HepG2 (cell line): ENCODE data around the gene PLBD2. TPM values are rescaled to one million over a fixed set of nuclear protein-coding genes. Genes with fewer than 3 reads are reported as not detected.

ENCODE experiments used
- ELF3 ChIP-seq: IDR thresholded peaks from 2 replicates; pipeline ENCODE4 v1.6.1; 2016; ENCODE audit warnings: missing genetic modification reagents, missing compliant biosample characterization
- ESRRA ChIP-seq: sonication (generic); formaldehyde crosslinking; IDR thresholded peaks from 2 replicates; pipeline ENCODE4 v1.5.1; 2020; ENCODE audit warnings: mild to moderate bottlenecking, low read depth, missing genetic modification reagents
- ETV5 ChIP-seq: IDR thresholded peaks from 2 replicates; pipeline ENCODE4 v1.6.1; 2018; ENCODE audit warnings: missing biosample characterization, missing genetic modification reagents, inconsistent platforms, borderline replicate concordance
- FOXK2 ChIP-seq: fragments of 450-650 bp; IDR thresholded peaks from 2 replicates; pipeline ENCODE4 v1.6.1; 2016
- FOXP1 ChIP-seq, 2 experiments: fragments of 450-650 bp in 1 of 2; IDR thresholded peaks; 2 replicates each; pipeline ENCODE4 v1.6.1; 2017 to 2018; ENCODE audit warnings: antibody characterized with exemption in 1 of 2
- ISL2 ChIP-seq: sonication (generic); formaldehyde crosslinking; IDR thresholded peaks from 2 replicates; pipeline ENCODE4 v1.5.0; 2020; ENCODE audit warnings: missing genetic modification reagents
- POGZ ChIP-seq: sonication (generic); formaldehyde crosslinking; IDR thresholded peaks from 2 replicates; pipeline ENCODE4 v1.4.0; 2020; ENCODE audit warnings: mild to moderate bottlenecking, missing genetic modification reagents
- PRDM15 ChIP-seq: sonication (generic); formaldehyde crosslinking; IDR thresholded peaks from 2 replicates; pipeline ENCODE4 v1.4.0; 2020; ENCODE audit warnings: missing genetic modification reagents
- RBM39 ChIP-seq: fragments of 200-400 bp; formaldehyde crosslinking; IDR thresholded peaks from one replicate; pipeline ENCODE4 v1.6.1; 2018; ENCODE audit warnings: antibody characterized with exemption, mild to moderate bottlenecking, low read depth, low read length; ENCODE audit not compliant: poor library complexity, severe bottlenecking
- SP2 ChIP-seq: sonication (generic); formaldehyde crosslinking; IDR thresholded peaks from 2 replicates; pipeline ENCODE4 v1.5.1; 2020; ENCODE audit warnings: mild to moderate bottlenecking, missing genetic modification reagents
- TBP ChIP-seq: sonication (generic); formaldehyde crosslinking; IDR thresholded peaks from 2 replicates; pipeline ENCODE4 v1.5.0; 2020; ENCODE audit warnings: missing genetic modification reagents
- ZC3H4 ChIP-seq: sonication (generic); formaldehyde crosslinking; IDR thresholded peaks from 2 replicates; pipeline ENCODE4 v1.4.0; 2020; ENCODE audit warnings: missing genetic modification reagents, borderline replicate concordance
- ZNF343 ChIP-seq: sonication (generic); formaldehyde crosslinking; IDR thresholded peaks from 2 replicates; pipeline ENCODE4 v1.4.0; 2020; ENCODE audit warnings: mild to moderate bottlenecking, missing genetic modification reagents
- ZNF468 ChIP-seq: sonication (generic); formaldehyde crosslinking; IDR thresholded peaks from 2 replicates; pipeline ENCODE4 v1.8.0; 2022; ENCODE audit warnings: mild to moderate bottlenecking, moderate library complexity, missing genetic modification reagents
- ZNF780A ChIP-seq: sonication (generic); formaldehyde crosslinking; IDR thresholded peaks from 2 replicates; pipeline ENCODE4 v1.8.0; 2022; ENCODE audit warnings: mild to moderate bottlenecking, missing genetic modification reagents, moderate library complexity
- polyA plus RNA-seq, 8 experiments: library from polyadenylated mRNA; depleted of rRNA in 3 of 8; stranded (reverse) in 7 of 8; unstranded in 1 of 8; fragments of >200 nt; fragmentation: Illumina TruSeq in 4 of 8; extraction: Trizol in 4 of 8; gene quantifications; 2 replicates each; pipeline versions ENCODE4 v1.2.1 to v1.2.3, GENCODE V29; 2011 to 2016; ENCODE audit warnings: low read depth in 4 of 8, missing spikeins in 1 of 8, mixed read lengths in 1 of 8; ENCODE audit not compliant: insufficient read depth in 1 of 8
- total RNA-seq, 5 experiments: library from RNA; depleted of rRNA; stranded (reverse); fragments of >200 nt; fragmentation: Illumina TruSeq; extraction: Trizol; gene quantifications; 2 replicates each; pipeline ENCODE4 v1.2.3, GENCODE V29; 2016; ENCODE audit warnings: low read depth in 1 of 5
- TF ChIP-seq, protein P1 (sequence below): sonication (generic); formaldehyde crosslinking; IDR thresholded peaks from 2 replicates; pipeline ENCODE4 v1.5.1; 2020; ENCODE audit warnings: missing genetic modification reagents, mild to moderate bottlenecking, borderline replicate concordance
- TF ChIP-seq, protein P2 (sequence below): sonication (generic); formaldehyde crosslinking; IDR thresholded peaks from 2 replicates; pipeline ENCODE4 v1.4.0; 2020; ENCODE audit warnings: missing genetic modification reagents
- TF ChIP-seq, protein P3 (sequence below): sonication (generic); formaldehyde crosslinking; IDR thresholded peaks from 2 replicates; pipeline ENCODE4 v1.8.1; 2023; ENCODE audit warnings: mild to moderate bottlenecking, moderate library complexity, missing genetic modification reagents
- TF ChIP-seq, protein P4 (sequence below): sonication (generic); formaldehyde crosslinking; IDR thresholded peaks from 2 replicates; pipeline ENCODE4 v1.5.0; 2020; ENCODE audit warnings: missing genetic modification reagents

The PLBD2 gene
- total and polyA plus RNA-seq, 2 of the 13 experiments (the other 11 are each of a cell fraction or from before 2014, with no cell fraction given) = 6.7 to 8.5 TPM

- TF ChIP-seq, protein P1, sequence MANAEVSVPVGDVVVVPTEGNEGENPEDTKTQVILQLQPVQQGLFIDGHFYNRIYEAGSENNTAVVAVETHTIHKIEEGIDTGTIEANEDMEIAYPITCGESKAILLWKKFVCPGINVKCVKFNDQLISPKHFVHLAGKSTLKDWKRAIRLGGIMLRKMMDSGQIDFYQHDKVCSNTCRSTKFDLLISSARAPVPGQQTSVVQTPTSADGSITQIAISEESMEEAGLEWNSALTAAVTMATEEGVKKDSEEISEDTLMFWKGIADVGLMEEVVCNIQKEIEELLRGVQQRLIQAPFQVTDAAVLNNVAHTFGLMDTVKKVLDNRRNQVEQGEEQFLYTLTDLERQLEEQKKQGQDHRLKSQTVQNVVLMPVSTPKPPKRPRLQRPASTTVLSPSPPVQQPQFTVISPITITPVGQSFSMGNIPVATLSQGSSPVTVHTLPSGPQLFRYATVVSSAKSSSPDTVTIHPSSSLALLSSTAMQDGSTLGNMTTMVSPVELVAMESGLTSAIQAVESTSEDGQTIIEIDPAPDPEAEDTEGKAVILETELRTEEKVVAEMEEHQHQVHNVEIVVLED (CRISPR knock-in tag) = no peak
- TF ChIP-seq, protein P2, sequence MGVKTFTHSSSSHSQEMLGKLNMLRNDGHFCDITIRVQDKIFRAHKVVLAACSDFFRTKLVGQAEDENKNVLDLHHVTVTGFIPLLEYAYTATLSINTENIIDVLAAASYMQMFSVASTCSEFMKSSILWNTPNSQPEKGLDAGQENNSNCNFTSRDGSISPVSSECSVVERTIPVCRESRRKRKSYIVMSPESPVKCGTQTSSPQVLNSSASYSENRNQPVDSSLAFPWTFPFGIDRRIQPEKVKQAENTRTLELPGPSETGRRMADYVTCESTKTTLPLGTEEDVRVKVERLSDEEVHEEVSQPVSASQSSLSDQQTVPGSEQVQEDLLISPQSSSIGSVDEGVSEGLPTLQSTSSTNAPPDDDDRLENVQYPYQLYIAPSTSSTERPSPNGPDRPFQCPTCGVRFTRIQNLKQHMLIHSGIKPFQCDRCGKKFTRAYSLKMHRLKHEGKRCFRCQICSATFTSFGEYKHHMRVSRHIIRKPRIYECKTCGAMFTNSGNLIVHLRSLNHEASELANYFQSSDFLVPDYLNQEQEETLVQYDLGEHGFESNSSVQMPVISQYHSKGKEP (CRISPR knock-in tag) = no peak
- TF ChIP-seq ETV5 (CRISPR knock-in tag) = peak; percentile 29; the same call in 1 of the 2 replicates
- TF ChIP-seq, protein P3, sequence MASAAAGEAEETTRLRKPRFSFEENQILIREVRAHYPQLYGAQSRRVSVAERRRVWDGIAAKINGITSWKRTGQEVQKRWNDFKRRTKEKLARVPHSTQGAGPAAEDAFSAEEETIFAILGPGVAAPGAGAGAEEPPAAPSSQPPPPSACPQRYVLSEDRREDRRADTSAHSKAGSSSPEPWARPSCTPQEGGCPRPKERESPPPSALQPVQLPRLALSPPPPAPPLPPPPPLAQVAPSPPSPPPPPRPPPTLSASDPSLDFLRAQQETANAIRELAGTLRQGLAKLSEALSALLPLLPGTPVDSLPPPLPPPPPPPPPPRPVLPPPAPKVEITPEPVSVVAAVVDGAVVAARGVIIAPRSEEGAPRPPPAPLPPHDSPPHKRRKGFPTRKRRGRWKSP = no peak
- TF ChIP-seq ZC3H4 (CRISPR knock-in tag) = no peak
- TF ChIP-seq SP2 (CRISPR knock-in tag) = 0 out of 2 replicates have a peak, but pooled peaks have one; percentile 2
- no peak for TF ChIP-seq FOXP1 (IDR thresholded peaks at IDR 0.05)
- no peak for TF ChIP-seq FOXP1 (CRISPR knock-in tag; IDR thresholded peaks at IDR 0.05)
- no peak for TF ChIP-seq ESRRA (CRISPR knock-in tag)
- TF ChIP-seq ZNF468 (CRISPR knock-in tag) = no peak
- TF ChIP-seq ISL2 (CRISPR knock-in tag) = no peak
- TF ChIP-seq TBP (CRISPR knock-in tag) = no peak
- peak; percentile 90 for TF ChIP-seq PRDM15
- no peak for TF ChIP-seq POGZ
- TF ChIP-seq FOXK2 = no peak
- peak; percentile 36; the same call in 1 of the 2 replicates for TF ChIP-seq ELF3
- TF ChIP-seq ZNF343 (CRISPR knock-in tag) = no peak
- TF ChIP-seq RBM39 = no peak
- no peak for TF ChIP-seq ZNF780A (CRISPR knock-in tag)
- TF ChIP-seq, protein P4, sequence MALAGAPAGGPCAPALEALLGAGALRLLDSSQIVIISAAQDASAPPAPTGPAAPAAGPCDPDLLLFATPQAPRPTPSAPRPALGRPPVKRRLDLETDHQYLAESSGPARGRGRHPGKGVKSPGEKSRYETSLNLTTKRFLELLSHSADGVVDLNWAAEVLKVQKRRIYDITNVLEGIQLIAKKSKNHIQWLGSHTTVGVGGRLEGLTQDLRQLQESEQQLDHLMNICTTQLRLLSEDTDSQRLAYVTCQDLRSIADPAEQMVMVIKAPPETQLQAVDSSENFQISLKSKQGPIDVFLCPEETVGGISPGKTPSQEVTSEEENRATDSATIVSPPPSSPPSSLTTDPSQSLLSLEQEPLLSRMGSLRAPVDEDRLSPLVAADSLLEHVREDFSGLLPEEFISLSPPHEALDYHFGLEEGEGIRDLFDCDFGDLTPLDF = no peak
Observed at GRCh38 chr12:113422030-113422885, 63.9 kb downstream of the PLBD2 start, which contains the start of gene SDSL (continued).
